ENCODE data around the gene PCDHA6.
"Not testable (repeated sequence)": the region's sequence is repeated elsewhere in the genome, so short reads cannot be mapped to it uniquely, and the experiment has no call there.

GRCh38 chr5:140849831-140850634, 22.3 kb downstream of the PCDHA6 start:
- TF ChIP-seq CTCF (IDR thresholded peaks at IDR 0.05 in 2 of 3, conservative IDR thresholded peaks at IDR 0.05 in 1 of 3; ENCODE audit: control insufficient read depth in 2 of 3, extremely low read depth in 1 of 3, insufficient read depth in 1 of 3, low read depth in 3 of 3, low read length in 3 of 3); SREBF1 (IDR thresholded peaks at IDR 0.05; ENCODE audit: low read length); CBX3 (IDR thresholded peaks at IDR 0.05; ENCODE audit: borderline replicate concordance, low read depth); STAT1 (conservative IDR thresholded peaks at IDR 0.05); ZNF24 (IDR thresholded peaks at IDR 0.05): not testable (repeated sequence)

All from GM12878 (cell line).